ENCODE results near the gene PHF23.

PHF23 gene

DNA sequence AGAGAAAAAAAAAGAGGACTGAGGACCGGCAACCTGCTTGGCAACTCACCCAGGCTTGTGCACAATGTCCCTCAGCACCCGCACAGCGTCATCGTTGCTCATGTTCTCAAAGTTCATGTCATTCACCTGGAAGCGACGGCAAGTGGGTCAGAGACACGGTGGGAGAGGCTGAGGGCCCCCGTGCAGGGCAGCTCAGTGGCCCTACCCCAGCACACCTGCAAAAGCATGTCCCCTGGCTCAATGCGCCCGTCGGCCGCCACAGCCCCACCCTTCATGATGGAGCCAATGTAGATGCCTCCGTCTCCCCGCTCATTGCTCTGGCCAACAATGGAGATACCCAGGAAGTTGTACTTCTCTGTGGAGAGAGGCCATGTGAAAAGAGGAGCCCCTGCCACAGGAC, 10.3 kb downstream of the PHF23 start:
- no peak for TF ChIP-seq POLR2A (IDR thresholded peaks at IDR 0.05; ENCODE audit: extremely low read depth, insufficient read length)
- TF ChIP-seq, protein P1, sequence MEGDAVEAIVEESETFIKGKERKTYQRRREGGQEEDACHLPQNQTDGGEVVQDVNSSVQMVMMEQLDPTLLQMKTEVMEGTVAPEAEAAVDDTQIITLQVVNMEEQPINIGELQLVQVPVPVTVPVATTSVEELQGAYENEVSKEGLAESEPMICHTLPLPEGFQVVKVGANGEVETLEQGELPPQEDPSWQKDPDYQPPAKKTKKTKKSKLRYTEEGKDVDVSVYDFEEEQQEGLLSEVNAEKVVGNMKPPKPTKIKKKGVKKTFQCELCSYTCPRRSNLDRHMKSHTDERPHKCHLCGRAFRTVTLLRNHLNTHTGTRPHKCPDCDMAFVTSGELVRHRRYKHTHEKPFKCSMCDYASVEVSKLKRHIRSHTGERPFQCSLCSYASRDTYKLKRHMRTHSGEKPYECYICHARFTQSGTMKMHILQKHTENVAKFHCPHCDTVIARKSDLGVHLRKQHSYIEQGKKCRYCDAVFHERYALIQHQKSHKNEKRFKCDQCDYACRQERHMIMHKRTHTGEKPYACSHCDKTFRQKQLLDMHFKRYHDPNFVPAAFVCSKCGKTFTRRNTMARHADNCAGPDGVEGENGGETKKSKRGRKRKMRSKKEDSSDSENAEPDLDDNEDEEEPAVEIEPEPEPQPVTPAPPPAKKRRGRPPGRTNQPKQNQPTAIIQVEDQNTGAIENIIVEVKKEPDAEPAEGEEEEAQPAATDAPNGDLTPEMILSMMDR (IDR thresholded peaks at IDR 0.05; ENCODE audit: low read depth, low read length) = no peak
- TF ChIP-seq, protein P2, sequence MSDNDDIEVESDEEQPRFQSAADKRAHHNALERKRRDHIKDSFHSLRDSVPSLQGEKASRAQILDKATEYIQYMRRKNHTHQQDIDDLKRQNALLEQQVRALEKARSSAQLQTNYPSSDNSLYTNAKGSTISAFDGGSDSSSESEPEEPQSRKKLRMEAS (IDR thresholded peaks at IDR 0.05; ENCODE audit: low read depth, low read length) = no peak
- no peak for TF ChIP-seq MYC (IDR thresholded peaks at IDR 0.05; ENCODE audit: low read depth, low read length)
- no peak for DNase-seq (ENCODE audit: low read depth)
- H3K4me3 ChIP-seq (ENCODE audit: low read depth, low read length) = no peak overlapping the region

DNA sequence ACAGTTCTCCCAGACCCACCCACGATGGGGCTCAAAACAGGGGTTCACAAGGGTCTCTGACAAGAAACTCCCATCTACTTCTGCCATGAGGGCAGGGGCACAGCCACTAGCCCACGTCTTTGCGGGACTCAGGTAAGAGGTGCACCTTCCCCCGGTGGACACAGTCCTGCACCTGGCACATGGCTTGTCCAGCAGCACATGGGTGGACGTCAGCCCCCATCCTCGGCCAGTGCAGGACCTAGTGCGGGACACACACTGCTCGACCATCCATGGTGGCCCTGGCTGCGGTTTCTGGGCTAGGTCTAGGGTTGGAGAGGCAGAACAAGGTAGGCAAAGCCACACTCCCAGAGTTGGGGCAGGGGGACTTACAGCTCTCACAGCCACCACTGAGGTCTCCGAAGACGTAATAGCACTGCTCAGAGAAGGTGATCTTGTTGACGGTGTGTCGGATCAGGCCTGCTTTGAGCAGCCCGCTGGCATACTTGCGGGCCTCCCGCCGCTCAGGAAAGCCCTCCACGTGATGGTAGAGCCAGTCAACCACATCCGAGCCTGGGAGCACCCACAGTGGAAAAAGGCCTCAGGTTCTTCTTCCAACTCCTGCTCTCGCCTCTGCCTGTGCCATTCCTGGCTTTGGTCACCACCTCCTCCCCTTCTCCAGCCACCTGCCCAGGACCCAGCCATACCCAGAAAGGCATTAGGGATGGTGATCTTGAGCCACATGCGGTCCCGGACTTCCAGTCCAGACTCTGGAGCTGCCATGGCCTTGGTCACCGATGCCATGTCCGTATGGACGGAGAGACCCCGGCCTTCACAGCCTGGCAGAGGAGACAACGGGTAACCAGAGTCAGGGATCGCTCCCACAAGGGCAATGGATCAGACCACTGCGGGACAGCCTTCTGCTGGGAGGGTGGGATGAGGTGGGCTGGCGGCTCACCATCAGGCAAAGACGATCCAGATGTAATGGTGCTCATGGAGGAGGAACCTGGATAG, 12.2 kb downstream of the PHF23 start:
- no peak overlapping the region for H3K4me3 ChIP-seq (ENCODE audit: low read depth, low read length)
- TF ChIP-seq, protein P2 (IDR thresholded peaks at IDR 0.05; ENCODE audit: low read depth, low read length) = no peak
- TF ChIP-seq MYC (IDR thresholded peaks at IDR 0.05; ENCODE audit: low read depth, low read length) = no peak
- TF ChIP-seq, protein P1 (IDR thresholded peaks at IDR 0.05; ENCODE audit: low read depth, low read length) = no peak
- DNase-seq (ENCODE audit: low read depth) = no peak

DNA sequence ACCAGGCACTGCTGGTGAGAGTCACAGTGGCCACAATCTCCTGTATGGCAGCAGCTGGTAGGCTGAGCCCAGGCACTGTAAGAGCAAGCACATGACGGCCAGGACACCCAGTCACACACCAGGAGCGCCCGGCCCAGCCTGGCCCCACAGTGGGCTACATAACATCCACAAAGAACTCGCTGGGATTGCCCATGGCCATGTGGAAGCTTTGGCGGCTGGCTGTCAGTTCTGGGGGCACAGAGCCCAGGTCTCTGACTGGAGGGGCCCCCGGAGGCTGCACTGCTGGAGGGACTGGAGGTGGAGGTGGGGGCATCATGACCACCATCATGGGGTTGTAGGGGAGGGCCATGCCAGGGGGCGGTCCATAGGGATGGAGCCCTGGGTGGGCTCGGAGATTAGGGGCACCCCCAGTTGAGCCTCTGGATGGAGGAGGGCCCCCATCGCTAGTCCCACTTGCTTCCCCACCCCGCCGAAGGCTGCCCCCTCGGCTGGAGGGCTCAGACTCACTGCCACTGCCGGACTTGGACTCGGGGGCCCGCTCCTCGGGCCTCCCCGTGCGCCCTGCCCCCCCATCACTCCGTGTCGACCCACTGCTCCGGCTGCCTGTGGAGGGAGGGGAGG, 13.4 kb downstream of the PHF23 start:
- H3K4me3 ChIP-seq (ENCODE audit: low read depth, low read length) = no peak overlapping the region
- TF ChIP-seq, protein P1 (IDR thresholded peaks at IDR 0.05; ENCODE audit: low read depth, low read length) = no peak
- TF ChIP-seq, protein P2 (IDR thresholded peaks at IDR 0.05; ENCODE audit: low read depth, low read length) = no peak
- TF ChIP-seq POLR2A (IDR thresholded peaks at IDR 0.05; ENCODE audit: extremely low read depth, insufficient read length) (no peak), MYC (IDR thresholded peaks at IDR 0.05; ENCODE audit: low read depth, low read length) (no peak)
- DNase-seq (ENCODE audit: low read depth) = no peak

DNA sequence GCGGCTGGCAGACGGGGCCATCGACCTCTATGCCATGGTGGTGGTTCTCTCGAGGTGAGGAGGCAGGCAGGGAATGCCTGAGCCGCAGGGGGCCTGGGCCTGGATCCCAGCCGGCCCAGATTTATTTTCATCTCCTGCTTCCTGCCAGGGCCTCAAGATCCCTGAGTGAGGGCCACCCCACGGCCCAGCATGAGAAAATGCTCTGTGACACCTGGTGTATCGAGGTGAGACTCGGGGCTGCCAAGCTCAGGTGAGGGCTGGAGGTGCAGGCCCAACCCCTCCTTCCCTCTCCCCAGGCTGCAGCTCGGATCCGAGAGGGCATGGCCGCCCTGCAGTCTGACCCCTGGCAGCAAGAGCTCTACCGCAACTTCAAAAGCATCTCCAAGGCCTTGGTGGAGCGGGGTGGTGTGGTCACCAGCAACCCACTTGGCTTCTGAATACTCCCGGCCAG, 14.6 kb downstream of the PHF23 start:
- no peak for TF ChIP-seq POLR2A (IDR thresholded peaks at IDR 0.05; ENCODE audit: extremely low read depth, insufficient read length)
- TF ChIP-seq MYC (IDR thresholded peaks at IDR 0.05; ENCODE audit: low read depth, low read length) = no peak
- TF ChIP-seq, protein P2 (IDR thresholded peaks at IDR 0.05; ENCODE audit: low read depth, low read length) = no peak
- TF ChIP-seq, protein P1 (IDR thresholded peaks at IDR 0.05; ENCODE audit: low read depth, low read length) = no peak
- no peak overlapping the region for H3K4me3 ChIP-seq (ENCODE audit: low read depth, low read length)
- no peak for DNase-seq (ENCODE audit: low read depth)

DNA sequence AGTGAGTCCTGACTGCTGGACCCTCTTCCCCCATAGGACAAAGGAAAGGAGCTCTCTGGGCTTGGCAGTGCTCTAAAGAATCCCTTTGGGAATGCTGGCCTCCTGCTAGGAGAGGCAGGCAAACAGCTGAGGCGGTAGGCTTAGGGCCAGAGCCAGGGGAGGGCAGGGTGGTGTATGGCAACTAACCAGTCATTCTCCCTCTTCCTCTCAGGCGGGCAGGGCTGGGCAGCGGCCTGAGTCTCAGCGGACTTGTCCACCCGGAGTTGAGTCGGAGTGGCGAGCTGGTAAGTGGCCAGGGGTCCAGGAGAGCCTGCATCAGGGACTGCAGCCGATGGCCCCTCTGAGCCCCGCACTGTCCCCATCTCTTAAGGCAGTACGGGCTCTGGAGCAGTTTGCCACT, 15.1 kb downstream of the PHF23 start:
- no peak for DNase-seq (ENCODE audit: low read depth)
- H3K4me3 ChIP-seq (ENCODE audit: low read depth, low read length) = no peak overlapping the region
- TF ChIP-seq MYC (IDR thresholded peaks at IDR 0.05; ENCODE audit: low read depth, low read length) = no peak
- TF ChIP-seq, protein P2 (IDR thresholded peaks at IDR 0.05; ENCODE audit: low read depth, low read length) = no peak
- TF ChIP-seq POLR2A (IDR thresholded peaks at IDR 0.05; ENCODE audit: extremely low read depth, insufficient read length) = no peak
- TF ChIP-seq, protein P1 (IDR thresholded peaks at IDR 0.05; ENCODE audit: low read depth, low read length) = no peak

Measured in NB4 (cell line).